GM23248 (cell line): ENCODE data around the gene PDE4C.

Experiments used
- EZH2 ChIP-seq: fragments of 200-600 bp; sonication (generic); IDR thresholded peaks from 2 replicates; pipeline ENCODE4 v1.6.1; 2018; ENCODE audit warnings: antibody characterized with exemption, mild to moderate bottlenecking; ENCODE audit not compliant: insufficient read depth, poor library complexity, severe bottlenecking
- EZH2phosphoT487 ChIP-seq: fragments of 200-600 bp; sonication (generic); IDR thresholded peaks from 2 replicates; pipeline ENCODE4 v1.6.1; 2018; ENCODE audit warnings: antibody characterized with exemption, moderate library complexity, mild to moderate bottlenecking, low read depth; ENCODE audit not compliant: insufficient read depth

DNA sequence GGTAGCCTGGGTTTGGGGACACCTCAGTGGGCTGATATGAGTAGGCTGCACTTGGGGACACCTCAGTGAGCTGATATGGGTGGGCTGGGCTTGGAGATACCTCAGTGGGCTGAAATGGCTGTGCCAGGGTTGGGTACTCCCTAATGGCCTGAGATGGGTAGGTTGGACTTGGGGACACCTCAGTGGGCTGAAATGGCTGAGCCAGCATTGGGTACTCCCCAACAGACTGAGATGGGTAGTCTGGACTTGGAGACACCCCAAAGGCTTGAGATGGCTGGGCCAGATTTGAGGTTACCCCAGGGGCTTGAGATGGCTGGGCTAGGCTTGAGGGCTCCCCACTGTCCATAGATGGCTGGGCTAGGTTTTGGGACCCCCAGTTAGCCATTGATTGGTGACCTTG is 35.9 kb upstream of the PDE4C start:
- no peak for TF ChIP-seq EZH2phosphoT487
- no peak for TF ChIP-seq EZH2
